Fibroblast of lung (primary cell): Measurements from ENCODE around the gene CADPS.

ENCODE experiments used
- EZH2 ChIP-seq: IDR thresholded peaks from 2 replicates; pipeline ENCODE4 v1.5.1; 2012; ENCODE audit warnings: low read length, control low read depth, mild to moderate bottlenecking; ENCODE audit errors: missing control alignments
- TF ChIP-seq, protein P1 (sequence below), 2 donors: IDR thresholded peaks in 1 of 2; conservative IDR thresholded peaks in 1 of 2; 1 replicate in 1 of 2; 2 replicates in 1 of 2; pipeline ENCODE4 v1.5.1; 2011 to 2012; ENCODE audit warnings: low read length in 2 of 2, control low read depth in 1 of 2, inconsistent platforms in 1 of 2, low read depth in 1 of 2, mild to moderate bottlenecking in 1 of 2

DNA sequence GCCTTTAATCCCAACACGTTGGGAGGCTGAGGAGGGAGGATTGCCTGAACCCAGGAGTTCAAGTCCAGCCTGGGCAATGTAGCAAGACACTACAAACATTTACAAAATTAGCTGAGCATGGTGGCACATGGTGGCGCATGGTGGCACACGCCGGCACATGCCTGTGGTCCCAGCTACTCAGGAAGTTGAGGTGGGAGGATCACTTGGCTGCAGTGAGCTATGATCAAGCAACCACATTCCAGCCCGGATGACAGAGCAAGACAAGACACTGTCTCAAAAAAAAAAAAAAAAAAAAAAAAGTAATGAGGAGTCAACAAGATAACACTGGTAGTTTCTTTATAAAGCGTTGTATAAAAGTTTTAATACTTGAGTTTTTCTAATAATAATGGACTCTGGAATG, 511.9 kb downstream of the CADPS start:
- TF ChIP-seq, protein P1, sequence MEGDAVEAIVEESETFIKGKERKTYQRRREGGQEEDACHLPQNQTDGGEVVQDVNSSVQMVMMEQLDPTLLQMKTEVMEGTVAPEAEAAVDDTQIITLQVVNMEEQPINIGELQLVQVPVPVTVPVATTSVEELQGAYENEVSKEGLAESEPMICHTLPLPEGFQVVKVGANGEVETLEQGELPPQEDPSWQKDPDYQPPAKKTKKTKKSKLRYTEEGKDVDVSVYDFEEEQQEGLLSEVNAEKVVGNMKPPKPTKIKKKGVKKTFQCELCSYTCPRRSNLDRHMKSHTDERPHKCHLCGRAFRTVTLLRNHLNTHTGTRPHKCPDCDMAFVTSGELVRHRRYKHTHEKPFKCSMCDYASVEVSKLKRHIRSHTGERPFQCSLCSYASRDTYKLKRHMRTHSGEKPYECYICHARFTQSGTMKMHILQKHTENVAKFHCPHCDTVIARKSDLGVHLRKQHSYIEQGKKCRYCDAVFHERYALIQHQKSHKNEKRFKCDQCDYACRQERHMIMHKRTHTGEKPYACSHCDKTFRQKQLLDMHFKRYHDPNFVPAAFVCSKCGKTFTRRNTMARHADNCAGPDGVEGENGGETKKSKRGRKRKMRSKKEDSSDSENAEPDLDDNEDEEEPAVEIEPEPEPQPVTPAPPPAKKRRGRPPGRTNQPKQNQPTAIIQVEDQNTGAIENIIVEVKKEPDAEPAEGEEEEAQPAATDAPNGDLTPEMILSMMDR (conservative IDR thresholded peaks at IDR 0.05 in 1 of 2, IDR thresholded peaks at IDR 0.05 in 1 of 2; ENCODE audit: low read depth in 1 of 2, low read length in 2 of 2) = no peak
- TF ChIP-seq EZH2 = no peak
